IPS DF 19.7 (cell line): Measurements from ENCODE around the gene GET4.
"Not testable (repeated sequence)": the region's sequence is repeated elsewhere in the genome, so short reads cannot be mapped to it uniquely, and the experiment has no call there.

Experiments
- DNase-seq: peaks from one replicate; pipeline ENCODE4 v3.0.0-alpha.2; 2013; ENCODE audit warnings: low read depth, low spot score

Gene GET4

DNA sequence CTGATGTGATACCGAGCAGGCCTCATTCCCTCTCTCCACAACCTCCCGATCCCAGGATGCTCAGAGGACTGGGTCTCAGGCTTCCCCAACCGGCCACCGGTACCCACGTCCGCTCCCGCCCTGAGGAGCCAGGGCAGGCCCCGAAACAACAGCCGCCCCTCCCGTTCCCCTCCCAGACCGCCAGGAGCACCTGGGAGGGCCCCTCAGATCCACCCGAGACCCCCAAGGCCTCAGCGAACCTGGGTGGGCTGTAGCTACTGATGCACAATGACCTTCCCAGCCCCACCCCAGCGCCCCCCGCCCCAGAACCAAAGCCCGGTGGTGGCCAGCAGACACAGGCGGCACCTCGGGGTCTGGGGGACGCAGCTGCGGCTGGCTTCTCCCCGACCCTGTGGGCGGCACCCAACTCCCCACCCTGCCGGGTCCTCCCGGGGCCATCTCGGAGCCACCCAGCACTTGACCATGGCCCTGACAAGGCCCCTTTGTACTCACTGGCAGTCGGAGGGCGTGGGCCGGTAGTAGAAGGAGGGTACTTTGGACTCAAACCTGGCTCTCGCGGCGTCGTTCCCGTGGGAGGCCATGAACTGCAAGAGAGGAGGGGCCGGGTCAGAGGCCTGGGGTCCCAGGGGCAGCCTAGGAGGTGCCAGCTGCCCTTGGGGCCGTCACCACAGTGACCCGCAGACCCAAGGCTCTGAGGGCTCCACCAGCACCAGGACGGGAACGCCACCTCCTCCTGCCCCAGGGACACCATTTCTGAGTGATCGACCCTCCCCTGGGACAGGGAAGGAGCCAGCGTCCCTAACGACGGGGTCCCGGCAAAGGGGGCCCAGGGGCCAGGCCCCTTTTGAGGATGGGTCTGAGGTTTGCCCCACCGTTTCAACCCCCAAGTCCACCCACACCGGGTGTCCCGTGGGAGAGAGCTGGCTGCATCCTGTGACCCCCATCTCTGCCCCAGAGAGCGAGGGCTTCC, 50.0 kb downstream of the GET4 start:
- no peak for DNase-seq

DNA sequence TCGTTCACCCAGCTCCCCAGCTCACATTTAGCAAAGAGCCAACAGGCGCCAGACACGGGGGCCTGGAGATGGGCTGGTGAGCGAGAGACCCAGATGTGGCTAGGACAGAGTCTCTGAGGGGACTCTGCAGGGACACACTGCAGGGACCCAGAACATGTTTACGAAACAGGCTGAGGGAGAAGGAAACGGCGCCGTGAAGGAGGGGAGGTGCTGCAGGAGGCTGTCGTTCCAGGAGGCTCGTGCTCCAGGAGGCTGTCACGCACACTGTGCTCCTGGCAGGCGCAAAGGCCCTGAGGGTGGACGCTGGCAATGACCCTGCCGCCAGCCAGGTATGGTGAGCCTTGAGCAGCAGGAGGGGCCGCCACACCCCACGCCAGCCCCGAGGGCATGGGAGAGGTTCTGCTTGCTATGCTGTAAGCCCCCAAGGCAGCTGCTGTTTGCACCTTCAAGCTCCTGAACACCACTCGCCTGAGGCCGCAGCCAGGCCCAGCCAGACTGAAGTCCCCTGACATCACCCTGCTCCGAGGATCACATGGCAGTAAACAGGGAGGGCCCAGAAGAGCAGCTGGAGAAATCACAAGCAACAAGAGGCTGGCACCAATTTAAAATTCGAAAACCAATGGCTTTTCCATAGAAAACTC, 50.8 kb downstream of the GET4 start:
- DNase-seq: no peak

DNA sequence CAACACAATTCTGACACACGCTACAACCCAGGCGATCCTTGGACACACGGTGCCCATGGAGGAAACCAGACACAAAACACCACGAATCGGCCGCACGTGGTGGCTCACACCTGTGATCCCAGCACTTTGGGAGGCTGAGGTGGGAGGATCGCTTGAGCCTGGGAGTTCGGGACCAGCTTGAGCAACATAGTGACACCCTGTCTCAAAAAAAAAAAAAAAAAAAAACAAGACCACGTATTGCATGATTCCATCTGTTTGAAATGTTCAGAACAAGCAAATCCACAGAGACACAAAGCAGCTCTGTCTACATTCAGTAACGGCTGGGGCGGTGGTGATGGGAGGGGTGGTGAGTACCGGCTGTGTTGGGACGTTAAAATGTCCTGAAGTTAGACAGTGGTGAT, 53.0 kb downstream of the GET4 start:
- no peak for DNase-seq

DNA sequence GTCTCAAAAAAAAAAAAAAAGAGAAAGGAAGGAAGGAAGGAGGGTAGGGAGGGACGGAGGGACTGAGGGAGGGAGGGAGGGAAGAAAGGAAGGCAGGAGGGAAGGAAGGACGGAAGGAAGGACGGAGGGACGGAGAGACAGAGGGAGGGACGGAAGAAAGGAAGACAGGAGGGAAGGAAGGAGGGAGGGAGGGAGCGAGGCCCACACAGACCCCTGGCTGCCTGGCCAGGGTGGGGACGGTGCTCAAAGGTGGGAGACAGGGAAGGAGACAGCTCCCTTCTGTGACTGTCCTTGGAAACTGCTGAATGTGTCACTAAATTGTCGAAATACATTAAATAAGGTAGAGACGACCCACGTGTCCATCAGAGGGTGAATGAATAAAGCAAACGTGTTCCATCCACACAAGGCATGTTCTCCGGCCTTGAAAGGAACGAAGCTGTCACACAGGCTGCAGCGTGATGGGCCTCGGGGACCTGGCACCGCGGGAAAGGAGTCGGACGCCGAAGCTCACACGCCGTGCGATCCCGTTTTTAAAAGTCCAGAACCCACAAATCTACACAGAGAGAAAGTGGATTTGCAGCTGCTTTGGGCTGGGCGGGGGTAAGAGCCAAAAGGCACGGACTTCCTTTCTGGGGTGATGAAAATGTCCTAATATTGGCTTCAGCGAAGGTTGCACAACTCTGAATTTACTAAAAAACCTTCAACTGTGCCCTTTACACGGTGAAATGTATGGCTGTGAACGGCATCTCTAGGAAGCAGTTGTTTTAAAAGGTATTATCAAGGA, 54.8 kb downstream of the GET4 start:
- DNase-seq: no peak

DNA sequence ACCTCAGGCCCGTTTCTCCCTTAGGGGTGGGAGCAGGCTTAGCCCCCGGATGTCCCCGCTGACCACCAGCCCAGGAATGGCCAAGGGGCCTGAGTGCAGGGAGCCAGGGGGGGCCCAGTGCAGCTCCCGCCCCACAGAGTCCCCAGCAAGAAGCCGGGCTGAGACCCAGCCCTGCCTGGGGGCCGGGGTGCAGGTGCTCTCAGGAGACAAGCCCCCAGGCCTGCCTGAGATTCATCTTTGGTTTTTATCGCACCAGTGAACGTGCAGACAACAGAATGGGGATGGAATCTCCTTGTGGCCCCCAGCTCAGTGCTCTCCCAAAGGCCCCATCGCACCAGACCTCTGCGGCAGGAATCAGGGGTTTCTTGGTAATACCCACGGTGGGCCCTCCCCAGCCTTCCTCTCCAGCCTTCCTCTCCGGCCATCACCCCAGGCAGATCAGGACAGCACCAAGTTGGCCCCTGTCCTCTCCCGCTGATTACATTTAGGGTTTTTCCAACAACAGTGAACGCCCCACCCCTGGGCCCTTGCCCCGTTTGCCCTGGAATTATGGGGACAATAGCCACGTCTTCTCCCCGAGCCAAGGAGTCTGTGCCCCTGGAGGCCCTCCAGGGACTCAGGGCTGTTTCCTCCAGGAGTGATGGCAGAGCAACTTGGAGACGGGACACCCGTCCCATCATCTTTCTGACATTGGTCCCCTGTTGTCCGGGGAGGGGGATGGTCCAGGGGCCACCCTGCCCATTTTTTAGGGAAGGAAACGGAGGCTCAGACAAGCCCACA, 55.7 kb downstream of the GET4 start:
- no peak for DNase-seq

DNA sequence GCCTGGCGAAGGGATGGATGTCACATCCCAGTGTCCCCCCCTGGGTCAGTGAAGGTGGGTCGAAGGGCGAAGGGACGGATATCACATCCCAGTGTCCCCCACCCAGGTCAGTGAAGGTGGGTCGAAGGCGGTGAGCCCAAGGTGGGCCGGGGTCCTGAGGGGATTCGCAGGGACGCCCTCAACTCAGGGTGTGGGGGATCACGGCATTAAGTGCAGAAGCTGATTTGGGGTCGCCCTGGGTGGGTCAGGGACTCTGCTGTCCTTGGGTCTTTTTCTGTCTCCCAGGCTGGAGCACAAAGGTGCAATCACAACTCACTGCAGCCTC, 56.3 kb downstream of the GET4 start:
- no peak for DNase-seq

DNA sequence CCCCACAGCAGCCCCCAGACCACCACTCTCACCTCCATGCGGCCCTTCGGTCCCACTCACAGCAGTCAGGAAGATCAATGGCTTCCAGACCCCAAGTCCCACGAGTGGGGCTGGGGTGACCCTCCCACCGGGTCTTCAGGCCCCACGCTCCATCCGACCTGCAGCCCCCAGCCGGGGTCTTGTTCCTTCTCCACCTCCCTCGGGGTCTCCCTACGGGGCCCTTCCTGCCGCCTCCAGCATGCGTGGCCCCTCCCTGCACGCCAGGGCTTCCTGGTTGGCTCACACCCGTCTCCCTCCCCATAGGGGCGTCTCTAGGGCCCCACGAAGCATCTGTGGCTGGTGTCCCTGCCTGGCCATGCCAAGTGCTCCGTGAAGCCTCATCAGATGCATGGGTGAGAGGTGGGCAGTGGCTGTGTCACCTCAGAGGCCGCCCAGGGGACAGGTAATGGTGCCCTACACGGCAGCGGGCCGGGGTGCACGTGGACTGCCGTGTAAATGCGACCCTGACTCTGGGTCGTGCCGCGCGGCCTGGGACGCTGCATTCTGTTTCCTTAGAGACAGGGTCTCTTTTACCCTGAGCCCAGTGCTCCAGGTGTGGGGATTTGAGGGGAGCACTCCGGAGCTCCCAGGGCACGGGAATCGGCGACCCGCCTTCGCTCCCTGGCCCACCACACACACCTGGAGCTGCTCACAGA, 58.3 kb downstream of the GET4 start:
- DNase-seq: no peak

DNA sequence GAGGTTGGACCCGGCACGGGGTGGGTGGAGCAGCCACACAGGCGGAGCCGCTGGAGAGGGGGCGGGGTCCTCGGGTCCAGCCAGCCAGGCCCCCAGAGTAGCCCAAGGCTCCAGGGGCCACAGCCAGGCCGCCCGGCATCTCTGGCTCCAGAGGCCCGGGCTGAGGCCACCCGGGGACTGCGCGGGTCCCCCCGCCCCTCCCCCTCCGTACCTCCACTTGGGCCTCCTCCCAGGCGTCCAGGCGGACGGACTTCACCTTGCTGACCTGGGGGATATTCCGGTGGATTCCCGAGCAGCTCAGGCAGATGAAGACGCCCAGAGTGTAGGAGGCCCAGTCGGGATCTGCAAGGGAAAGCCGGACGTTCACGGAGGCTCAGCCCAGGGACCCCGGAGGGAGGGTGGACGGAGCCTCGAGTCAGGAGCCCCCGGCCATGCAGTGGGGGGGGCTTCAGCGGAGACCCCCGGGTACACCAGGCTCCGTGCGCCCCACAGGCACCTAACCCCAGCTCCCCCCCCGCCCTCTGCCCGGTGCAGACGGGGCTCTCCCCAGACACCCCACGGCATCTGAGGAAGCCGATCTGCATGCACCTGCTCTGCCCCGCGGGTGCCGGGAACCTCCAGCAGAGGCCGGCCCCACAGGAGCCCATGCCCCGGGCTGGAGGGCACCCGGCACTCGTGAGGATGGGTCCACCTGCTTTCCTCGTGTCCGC, 59.0 kb downstream of the GET4 start:
- no peak for DNase-seq

DNA sequence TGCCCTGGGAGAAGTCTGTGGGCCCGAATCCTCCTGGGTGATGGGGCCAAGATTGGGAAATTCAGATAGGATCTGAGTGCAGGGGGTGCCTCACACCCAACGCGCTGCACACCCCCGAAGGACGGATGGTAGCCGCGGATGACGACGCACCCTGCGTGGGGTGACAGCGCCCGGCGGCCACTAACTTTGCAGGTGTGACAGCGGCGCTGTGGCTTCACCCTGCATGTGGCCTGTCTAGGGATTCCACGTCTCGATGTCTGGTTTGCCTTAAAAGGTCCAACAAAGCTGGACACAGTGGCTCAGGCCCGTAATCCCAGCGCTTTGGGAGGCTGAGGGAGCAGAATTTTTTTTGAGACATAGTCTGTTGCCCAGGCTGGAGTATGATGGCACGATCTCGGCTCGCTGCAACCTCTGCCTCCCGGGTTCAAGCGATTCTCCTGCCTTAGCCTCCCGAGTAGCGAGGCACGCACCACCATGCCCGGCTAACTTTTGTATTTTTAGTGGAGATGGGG, 59.6 kb downstream of the GET4 start:
- no peak for DNase-seq

DNA sequence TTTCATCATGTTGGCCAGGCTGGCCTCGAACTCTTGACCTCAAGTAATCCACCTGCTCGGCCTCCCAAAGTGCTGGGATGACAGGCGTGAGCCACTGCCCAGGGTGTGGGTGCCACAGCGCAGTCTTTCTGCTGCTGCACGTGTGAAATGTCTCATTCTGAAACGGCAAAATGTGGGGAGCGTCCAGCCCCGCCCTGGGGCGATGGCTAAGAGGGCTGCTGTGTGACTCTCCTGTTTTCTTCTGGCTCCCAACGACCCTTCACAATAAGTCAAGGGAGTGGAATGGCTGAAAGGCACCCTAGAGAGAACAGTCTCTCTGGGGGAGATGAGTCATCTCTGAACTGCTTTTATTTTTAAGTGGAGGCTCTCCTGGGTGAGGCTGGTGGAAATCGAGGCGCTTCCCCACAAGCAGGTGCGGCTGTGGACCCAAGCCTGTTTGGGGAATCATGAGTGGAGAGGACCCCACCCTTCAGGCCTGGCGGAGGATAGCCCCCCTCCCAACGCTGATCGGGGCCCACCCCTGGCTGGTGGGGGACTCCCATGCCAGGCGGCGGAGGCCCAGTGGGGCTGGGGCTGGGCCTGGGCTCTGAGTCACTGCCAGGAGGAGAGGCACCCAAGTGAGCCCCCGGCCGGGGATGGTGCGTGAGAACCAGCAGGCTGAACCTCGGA, 60.2 kb downstream of the GET4 start:
- no peak for DNase-seq

DNA sequence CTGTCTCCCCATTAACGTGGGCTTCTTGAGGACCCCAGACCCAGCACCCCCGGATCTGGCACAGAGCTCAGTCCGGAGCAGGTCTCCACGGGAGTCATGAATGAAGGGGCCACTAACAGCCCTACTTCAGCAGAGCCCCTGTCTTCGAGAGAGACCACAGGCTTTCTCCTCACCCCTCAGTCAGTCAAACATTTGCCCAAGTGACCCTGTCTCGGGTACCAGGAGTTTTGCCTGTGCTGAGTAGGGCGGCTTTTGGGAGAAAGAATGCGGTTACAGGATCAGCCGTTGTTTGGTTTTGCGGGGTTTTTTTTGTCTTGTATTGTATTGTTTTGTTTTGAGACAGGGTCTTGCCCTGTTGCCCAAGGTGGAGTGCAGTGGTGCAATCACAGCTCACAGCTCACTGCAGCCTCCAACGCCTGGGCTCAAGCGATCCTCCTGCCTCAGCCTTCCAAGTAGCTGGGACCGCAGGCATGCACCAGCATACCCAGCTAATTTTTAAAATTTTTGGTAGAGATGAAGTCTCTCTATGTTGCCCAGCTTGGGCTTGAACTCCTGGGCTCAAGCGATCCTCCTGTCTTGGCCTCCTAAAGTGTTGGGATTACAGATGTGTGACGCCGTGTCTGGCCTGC, 61.6 kb downstream of the GET4 start:
- no peak for DNase-seq

DNA sequence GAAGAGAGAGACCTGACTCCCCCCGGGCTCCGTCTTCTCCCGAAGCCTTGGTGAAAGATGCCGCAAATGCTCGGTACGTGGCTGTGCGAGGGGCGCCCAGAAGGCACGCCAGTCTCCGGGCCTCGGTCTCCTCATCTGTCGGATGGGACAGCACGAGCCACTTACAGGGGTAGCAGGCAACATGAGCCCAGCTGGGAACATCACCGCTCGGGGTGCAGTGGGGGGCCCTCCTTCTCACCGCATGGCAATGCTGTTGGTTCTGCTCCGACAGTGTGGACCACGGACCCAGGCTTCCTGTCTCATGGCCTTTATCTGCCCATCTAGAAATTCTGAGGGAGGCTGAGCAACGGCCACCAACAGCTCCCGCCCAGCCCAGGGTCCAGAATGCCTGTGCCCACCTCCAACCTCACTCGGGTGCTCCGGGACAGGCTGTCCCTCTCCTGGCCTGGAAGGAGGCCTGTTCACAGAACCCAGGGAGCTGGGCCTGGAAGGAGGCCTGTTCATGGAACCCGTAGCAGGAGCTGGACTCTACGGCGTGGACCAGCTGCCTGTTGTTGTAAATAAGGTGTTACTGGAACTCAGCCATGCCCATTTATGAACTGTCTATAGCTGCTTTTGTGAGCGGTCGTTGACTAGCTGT, 62.3 kb downstream of the GET4 start:
- DNase-seq: no peak

DNA sequence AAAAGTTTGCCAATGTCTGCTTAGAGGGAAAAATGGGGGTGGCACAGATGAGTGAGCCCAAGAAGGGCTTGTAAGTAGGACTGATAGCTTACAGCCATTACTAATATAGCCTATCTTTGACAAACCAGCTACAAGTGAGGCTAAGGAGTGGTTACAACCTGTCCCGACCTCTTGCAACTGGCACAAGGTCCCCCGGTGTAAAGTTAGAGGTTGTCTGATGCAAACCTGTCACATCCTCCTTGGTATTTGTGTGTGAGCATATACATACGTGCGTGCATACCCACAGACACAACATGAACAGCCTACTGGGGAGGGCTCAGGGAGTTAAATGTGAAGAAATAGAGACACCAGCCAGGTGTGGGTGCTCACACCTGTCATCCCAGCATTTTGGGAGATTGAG, 63.5 kb downstream of the GET4 start:
- DNase-seq: no peak

DNA sequence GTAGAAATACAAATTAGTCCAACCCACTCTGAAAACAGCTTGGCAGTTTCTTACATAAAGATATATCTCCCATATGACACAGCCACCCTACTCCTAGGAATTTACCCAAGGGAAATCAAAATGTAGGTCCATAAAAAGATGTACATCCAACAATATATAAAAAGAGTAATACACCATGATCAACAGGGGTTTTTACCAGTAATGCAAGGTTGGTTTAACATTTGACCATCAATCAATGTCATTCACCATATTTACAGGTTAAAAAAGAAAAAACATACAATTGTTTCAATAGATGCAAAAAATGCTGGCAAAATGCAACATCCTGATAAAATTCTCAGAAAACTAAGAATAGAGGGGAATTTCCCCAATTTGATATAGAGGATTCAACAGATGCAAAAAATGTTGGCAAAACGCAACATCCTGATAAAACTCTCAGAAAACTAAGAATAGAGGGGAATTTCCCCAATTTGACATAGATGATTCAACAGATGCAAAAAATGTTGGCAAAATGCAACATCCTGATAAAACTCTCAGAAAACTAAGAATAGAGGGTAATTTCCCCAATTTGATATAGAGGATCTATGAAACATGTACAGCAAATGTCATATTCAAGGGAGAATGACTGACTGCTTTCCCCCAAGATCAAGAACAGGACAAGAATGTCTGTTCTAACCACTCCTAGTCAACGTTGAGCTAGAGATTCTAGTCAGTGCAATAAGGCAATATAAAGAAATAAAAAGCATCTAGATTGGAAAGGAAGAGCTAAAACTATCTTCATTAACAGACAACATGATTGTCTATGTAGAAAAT, 64.5 kb downstream of the GET4 start:
- no peak for DNase-seq

DNA sequence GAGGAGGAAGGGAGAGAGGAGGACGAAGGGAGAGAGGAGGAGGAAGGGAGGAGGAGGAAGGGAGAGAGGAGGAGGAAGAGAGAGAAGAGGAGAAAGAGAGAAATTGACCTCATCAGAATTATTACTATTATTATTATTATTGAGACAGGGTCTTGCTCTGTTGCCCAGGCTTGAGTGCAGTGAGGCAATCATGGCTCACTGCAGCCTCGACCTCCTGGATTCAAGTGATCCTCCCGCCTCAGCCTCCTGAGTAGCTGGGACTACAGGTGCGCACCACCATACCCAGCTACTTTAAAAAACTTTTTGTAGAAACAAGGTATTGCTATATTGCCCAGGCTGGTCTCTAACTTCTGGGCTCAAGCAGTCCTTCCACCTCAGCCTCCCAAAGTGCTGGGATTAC, 67.4 kb downstream of the GET4 start:
- not testable (repeated sequence) for DNase-seq

DNA sequence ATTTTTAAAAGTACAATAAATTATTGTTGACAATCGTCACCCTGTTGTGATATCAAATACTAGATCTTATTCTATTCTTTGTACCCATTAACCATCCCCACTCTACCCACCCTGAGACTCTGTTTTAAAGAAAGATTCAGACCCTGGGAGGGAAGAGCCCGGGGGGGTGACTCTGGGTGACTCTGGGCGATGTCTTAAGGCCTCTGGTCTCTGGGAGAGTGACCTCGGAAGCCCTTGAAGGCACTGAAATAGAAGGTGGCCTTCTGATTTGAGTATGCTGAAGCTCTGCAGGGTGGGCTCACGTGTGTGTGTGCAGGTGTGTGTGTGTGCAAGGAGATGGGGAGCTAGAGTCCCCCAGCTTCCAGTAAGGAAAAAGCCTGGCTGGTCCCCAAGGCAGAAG, 68.4 kb downstream of the GET4 start:
- no peak for DNase-seq

DNA sequence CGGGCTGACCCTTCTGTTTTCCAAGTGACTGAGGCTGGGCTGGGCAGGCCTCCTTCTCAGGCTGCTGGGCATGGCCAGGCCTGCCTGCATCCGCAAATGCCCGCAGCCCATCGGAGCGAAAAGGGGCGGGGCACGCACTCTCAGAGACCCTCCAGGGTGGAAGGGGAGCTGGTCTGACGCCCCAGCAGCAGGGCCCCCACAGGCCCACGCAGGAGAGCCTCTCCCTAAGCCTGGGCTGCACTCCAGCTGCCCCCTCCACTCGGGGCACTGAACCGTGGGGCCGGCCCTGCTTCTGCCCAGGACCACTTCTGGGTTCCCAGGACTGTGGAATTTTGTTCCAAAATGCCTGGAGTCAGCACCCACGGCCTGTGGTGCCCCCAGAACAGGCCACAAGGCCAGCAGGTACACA, 68.8 kb downstream of the GET4 start:
- no peak for DNase-seq
